Sigmoid colon (tissue), 7 donors: ENCODE results near the gene CSTPP1. TPM values are rescaled to one million over a fixed set of nuclear protein-coding genes. Genes with fewer than 3 reads are reported as not detected.
A peak's percentile ranks its signal among the peaks of the same experiment; 100 is the strongest.

Experiments used
- DNase-seq: peaks from one replicate; pipeline ENCODE4 v3.0.0-alpha.2; 2019
- H3K27ac ChIP-seq, 4 donors: fragments of 200-600 bp; sonication (generic); one replicate each; pipeline ENCODE4 v1.5.1; 2016 to 2019; ENCODE audit warnings: mild to moderate bottlenecking in 1 of 4
- H3K27me3 ChIP-seq, 3 donors: fragments of 200-600 bp; sonication (generic); one replicate each; pipeline ENCODE4 v1.5.1; 2019; ENCODE audit warnings: mild to moderate bottlenecking in 1 of 3
- H3K36me3 ChIP-seq, 4 donors: fragments of 200-600 bp; sonication (generic); one replicate each; pipeline ENCODE4 v1.5.1; 2016 to 2019
- H3K4me1 ChIP-seq, 4 donors: fragments of 200-600 bp; sonication (generic); one replicate each; pipeline ENCODE4 v1.5.1; 2017 to 2019
- H3K4me3 ChIP-seq, 4 donors: fragments of 200-600 bp; sonication (generic); one replicate each; pipeline ENCODE4 v1.5.1; 2017 to 2019; ENCODE audit warnings: mild to moderate bottlenecking in 2 of 4, moderate library complexity in 1 of 4
- H3K9me3 ChIP-seq, 4 donors: fragments of 200-600 bp in 3 of 4; sonication (generic) in 3 of 4; one replicate each; pipeline versions ENCODE4 v1.5.1 to v1.6.1; 2013 to 2019
- EP300 ChIP-seq, 4 donors: sonication (generic); formaldehyde crosslinking; IDR thresholded peaks; one replicate each; pipeline ENCODE4 v1.6.1; 2017; ENCODE audit warnings: antibody characterized with exemption in 4 of 4
- POLR2A ChIP-seq, 2 donors: fragments of 450-650 bp; IDR thresholded peaks; one replicate each; pipeline ENCODE4 v1.6.1; 2016; ENCODE audit warnings: antibody characterized with exemption in 2 of 2, mild to moderate bottlenecking in 2 of 2, moderate library complexity in 2 of 2
- POLR2AphosphoS5 ChIP-seq, 4 donors: sonication (generic); formaldehyde crosslinking; IDR thresholded peaks; one replicate each; pipeline ENCODE4 v1.6.1; 2017; ENCODE audit warnings: antibody characterized with exemption in 4 of 4
- WGBS, 2 donors: extraction: QIAGEN DNeasy Blood & Tissue Kit; methylation state at CpG; one replicate each; pipeline ENCODE4 v1.1.7; 2013; 5-methylcytosine and 5-hydroxymethylcytosine counted together
- intact Hi-C: fragments of 100-400 bp; cut with DNase I; formaldehyde crosslinking; loops from one replicate; pipeline ENCODE4 v1.15.1; 2023
- polyA plus RNA-seq, 3 donors: library from polyadenylated mRNA; stranded (reverse); fragments of 200-250 nt; gene quantifications; one replicate each; pipeline ENCODE4 v1.2.3, GENCODE V29; 2013
- total RNA-seq, 4 donors: library from RNA; depleted of rRNA; stranded (reverse); fragments of >200 nt; gene quantifications; one replicate each; pipeline ENCODE4 v1.1.0, GENCODE V29; 2016
- TF ChIP-seq, protein P1 (sequence below), 4 experiments: fragments of 450-650 bp in 3 of 4; fragments of 200-600 bp in 1 of 4; IDR thresholded peaks; one replicate each; pipeline ENCODE4 v1.5.1; 2016 to 2019; ENCODE audit warnings: antibody characterized with exemption in 4 of 4, mild to moderate bottlenecking in 3 of 4, moderate library complexity in 2 of 4
- donor health status: healthy with polysubstance abuse.
- donor health status: Bipolar disorder and iron deficiency.
- donor health status: healthy.

Gene CSTPP1
- total and polyA plus RNA-seq, 7 donors, result 12.9 to 29.4 (median 22.8) TPM

- Histone ChIP-seq H3K4me3 (no peak overlapping the region), H3K27me3 (no peaks in the 10 kb centered on the region), H3K4me1 (peaks cover 0 to 48% (median 38%) of the 10 kb centered on the region in 4 donors), H3K36me3 (peaks cover 0 to 11% (median 0%) of the 10 kb centered on the region in 4 donors), H3K27ac (peak overlapping the region in 3 of 4 donors; percentile 74 to 84 (median 81)), H3K9me3 (no peaks in the 10 kb centered on the region)
- 20 to 27% methylated on average over 1 of the region's 1 CpG for WGBS, 2 donors
- intact Hi-C loops, result loop anchor here (5.0 kb wide), 2 partner anchors 55 to 85 kb away; partner anchors contain the start of gene LRP4
- no peak for DNase-seq
- TF ChIP-seq POLR2AphosphoS5 (IDR thresholded peaks at IDR 0.05), result no peak
- no peak for TF ChIP-seq EP300 (IDR thresholded peaks at IDR 0.05)
- TF ChIP-seq POLR2A (IDR thresholded peaks at IDR 0.05), result no peak
- TF ChIP-seq, protein P1, sequence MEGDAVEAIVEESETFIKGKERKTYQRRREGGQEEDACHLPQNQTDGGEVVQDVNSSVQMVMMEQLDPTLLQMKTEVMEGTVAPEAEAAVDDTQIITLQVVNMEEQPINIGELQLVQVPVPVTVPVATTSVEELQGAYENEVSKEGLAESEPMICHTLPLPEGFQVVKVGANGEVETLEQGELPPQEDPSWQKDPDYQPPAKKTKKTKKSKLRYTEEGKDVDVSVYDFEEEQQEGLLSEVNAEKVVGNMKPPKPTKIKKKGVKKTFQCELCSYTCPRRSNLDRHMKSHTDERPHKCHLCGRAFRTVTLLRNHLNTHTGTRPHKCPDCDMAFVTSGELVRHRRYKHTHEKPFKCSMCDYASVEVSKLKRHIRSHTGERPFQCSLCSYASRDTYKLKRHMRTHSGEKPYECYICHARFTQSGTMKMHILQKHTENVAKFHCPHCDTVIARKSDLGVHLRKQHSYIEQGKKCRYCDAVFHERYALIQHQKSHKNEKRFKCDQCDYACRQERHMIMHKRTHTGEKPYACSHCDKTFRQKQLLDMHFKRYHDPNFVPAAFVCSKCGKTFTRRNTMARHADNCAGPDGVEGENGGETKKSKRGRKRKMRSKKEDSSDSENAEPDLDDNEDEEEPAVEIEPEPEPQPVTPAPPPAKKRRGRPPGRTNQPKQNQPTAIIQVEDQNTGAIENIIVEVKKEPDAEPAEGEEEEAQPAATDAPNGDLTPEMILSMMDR (IDR thresholded peaks at IDR 0.05), result no peak
Observed at GRCh38 chr11:47002390-47002789, 65.8 kb downstream of the CSTPP1 start.

- no peaks in the 10 kb centered on the region for H3K27me3 ChIP-seq
- TF ChIP-seq POLR2A (IDR thresholded peaks at IDR 0.05) (no peak), POLR2AphosphoS5 (IDR thresholded peaks at IDR 0.05) (peak in 2 of 4 donors; percentile 19 to 39)
- H3K36me3 ChIP-seq, result peaks cover 0 to 3% (median 0%) of the 10 kb centered on the region in 4 donors
- 67 to 87% methylated on average over 3 of the region's 3 CpGs for WGBS, 2 donors
- intact Hi-C loops, result loop anchor here (5.0 kb wide), 2 partner anchors 56 to 86 kb away; partner anchors contain the start of gene LRP4
- H3K27ac ChIP-seq, result peak overlapping the region in 3 of 4 donors; percentile 74 to 84 (median 81)
- no peak for DNase-seq
- no peak overlapping the region for H3K4me3 ChIP-seq
- H3K4me1 ChIP-seq, result peaks cover 0 to 56% (median 41%) of the 10 kb centered on the region in 4 donors
- H3K9me3 ChIP-seq, result no peaks in the 10 kb centered on the region
Observed at GRCh38 chr11:47003180-47003877, 66.8 kb downstream of the CSTPP1 start.

GRCh38 chr11:47004595-47005033 is 68.1 kb downstream of the CSTPP1 start:
- Histone ChIP-seq H3K9me3 (no peaks in the 10 kb centered on the region), H3K4me1 (peaks cover 0 to 69% (median 44%) of the 10 kb centered on the region in 4 donors), H3K27ac (peak overlapping the region; percentile 64 to 84 (median 78)), H3K27me3 (no peaks in the 10 kb centered on the region), H3K4me3 (no peak overlapping the region), H3K36me3 (no peaks in the 10 kb centered on the region)
- intact Hi-C loops, result loop anchor here (5.0 kb wide), 2 partner anchors 57 to 87 kb away; partner anchors contain the start of gene LRP4
- peak; percentile 97 for DNase-seq
- TF ChIP-seq POLR2AphosphoS5 (IDR thresholded peaks at IDR 0.05), result peak; percentile 91 to 98 (median 98)
- TF ChIP-seq EP300 (IDR thresholded peaks at IDR 0.05), result peak; percentile 50 to 95 (median 92)
- TF ChIP-seq, protein P1 (IDR thresholded peaks at IDR 0.05), result no peak
- no peak for TF ChIP-seq POLR2A (IDR thresholded peaks at IDR 0.05)

GRCh38 chr11:47005441-47005840 is 68.9 kb downstream of the CSTPP1 start:
- no peaks in the 10 kb centered on the region for H3K36me3 ChIP-seq
- H3K4me3 ChIP-seq, result no peak overlapping the region
- no peaks in the 10 kb centered on the region for H3K27me3 ChIP-seq
- peak overlapping the region; percentile 64 to 84 (median 78) for H3K27ac ChIP-seq
- peaks cover 0 to 77% (median 53%) of the 10 kb centered on the region in 4 donors for H3K4me1 ChIP-seq
- no peaks in the 10 kb centered on the region for H3K9me3 ChIP-seq
- TF ChIP-seq POLR2A (IDR thresholded peaks at IDR 0.05), result no peak
- TF ChIP-seq EP300 (IDR thresholded peaks at IDR 0.05), result no peak
- TF ChIP-seq POLR2AphosphoS5 (IDR thresholded peaks at IDR 0.05), result no peak
- TF ChIP-seq, protein P1 (IDR thresholded peaks at IDR 0.05), result no peak
- no peak for DNase-seq
- intact Hi-C loops, result no loop called here

DNA sequence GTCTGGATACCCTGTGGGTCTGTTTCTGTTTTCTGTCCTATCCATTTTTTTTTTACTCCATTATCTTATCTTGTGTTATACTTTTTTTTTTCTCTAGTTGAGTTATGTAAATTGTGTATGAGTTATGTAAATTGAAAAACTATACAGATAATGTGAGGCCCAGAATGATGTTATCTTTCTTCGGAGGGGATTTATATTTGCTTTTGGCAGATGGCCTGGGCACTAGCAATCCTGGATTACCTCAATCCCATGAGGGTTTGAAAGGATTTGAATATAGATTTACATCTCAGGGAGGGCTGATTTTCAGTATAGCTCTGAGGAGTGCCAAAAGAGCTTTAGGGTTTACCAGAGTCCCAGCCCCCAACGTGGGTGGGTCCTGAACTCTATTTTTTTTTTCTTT is 71.0 kb downstream of the CSTPP1 start:
- no peaks in the 10 kb centered on the region for H3K27me3 ChIP-seq
- no peaks in the 10 kb centered on the region for H3K9me3 ChIP-seq
- H3K27ac ChIP-seq, result peak overlapping the region in 3 of 4 donors; percentile 20 to 84 (median 81)
- DNase-seq, result no peak
- no peak overlapping the region for H3K4me3 ChIP-seq
- H3K36me3 ChIP-seq, result no peaks in the 10 kb centered on the region
- intact Hi-C loops, result no loop called here
- WGBS, 2 donors, result 70 to 75% methylated on average over 2 of the region's 2 CpGs
- TF ChIP-seq POLR2AphosphoS5 (IDR thresholded peaks at IDR 0.05) (no peak), EP300 (IDR thresholded peaks at IDR 0.05) (no peak), POLR2A (IDR thresholded peaks at IDR 0.05) (no peak)
- TF ChIP-seq, protein P1 (IDR thresholded peaks at IDR 0.05), result no peak
- peaks cover 0 to 73% (median 48%) of the 10 kb centered on the region in 4 donors for H3K4me1 ChIP-seq
